Sigmoid colon (tissue), 3 donors: ENCODE measurements around the gene TTC39B.

ENCODE experiments used
- CTCF ChIP-seq, 4 experiments: fragments of 450-650 bp in 3 of 4; fragments of 200-600 bp in 1 of 4; IDR thresholded peaks; one replicate each; pipeline ENCODE4 v1.5.1; 2016 to 2019; ENCODE audit warnings: antibody characterized with exemption in 4 of 4, mild to moderate bottlenecking in 3 of 4, moderate library complexity in 2 of 4
- POLR2A ChIP-seq, 2 donors: fragments of 450-650 bp; IDR thresholded peaks; one replicate each; pipeline ENCODE4 v1.6.1; 2016; ENCODE audit warnings: antibody characterized with exemption in 2 of 2, mild to moderate bottlenecking in 2 of 2, moderate library complexity in 2 of 2

GRCh38 chr9:15178631-15179030 is 128.4 kb downstream of the TTC39B start:
- no peak for TF ChIP-seq POLR2A (IDR thresholded peaks at IDR 0.05)
- TF ChIP-seq CTCF (IDR thresholded peaks at IDR 0.05), result no peak
